Fibroblast of lung (primary cell): ENCODE data around the gene UTP25. TPM values are rescaled to one million over a fixed set of nuclear protein-coding genes. Genes with fewer than 3 reads are reported as not detected.

Experiments
- DNase-seq, 2 donors: peaks; one replicate each; pipeline versions ENCODE4 v3.0.0 to v3.0.0-alpha.2; 2010; ENCODE audit warnings: low read depth in 2 of 2
- H2AFZ ChIP-seq: 2 replicates; pipeline ENCODE4 v1.5.1; 2012; ENCODE audit warnings: low read length, control low read depth, inconsistent platforms
- H3K27ac ChIP-seq: 2 replicates; pipeline ENCODE4 v1.5.1; 2011; ENCODE audit warnings: low read length, control low read depth; ENCODE audit not compliant: insufficient read depth
- H3K27me3 ChIP-seq: 2 replicates; pipeline ENCODE4 v1.5.1; 2011; ENCODE audit warnings: mild to moderate bottlenecking, low read length; ENCODE audit not compliant: control insufficient read depth, insufficient read depth
- H3K36me3 ChIP-seq: 2 replicates; pipeline ENCODE4 v1.5.1; 2011; ENCODE audit warnings: low read length; ENCODE audit not compliant: control insufficient read depth, insufficient read depth
- H3K4me1 ChIP-seq: 2 replicates; pipeline ENCODE4 v1.5.1; 2011; ENCODE audit warnings: low read length; ENCODE audit not compliant: control insufficient read depth, insufficient read depth; ENCODE audit errors: extremely low read depth
- H3K4me2 ChIP-seq: 2 replicates; pipeline ENCODE4 v1.5.1; 2011; ENCODE audit warnings: low read length, control low read depth; ENCODE audit not compliant: insufficient read depth; ENCODE audit errors: extremely low read depth
- H3K4me3 ChIP-seq, 4 experiments: fragments of 200-600 bp in 1 of 4; sonication (generic) in 1 of 4; replicated peaks in 1 of 4; 2 replicates each; pipeline ENCODE4 v1.5.1; 2011 to 2016; ENCODE audit warnings: low read length in 4 of 4, low read depth in 3 of 4, mild to moderate bottlenecking in 3 of 4, control low read depth in 2 of 4, inconsistent platforms in 1 of 4, mixed read lengths in 1 of 4; ENCODE audit not compliant: insufficient read depth in 1 of 4; ENCODE audit errors: control extremely low read depth in 1 of 4
- H3K79me2 ChIP-seq: 2 replicates; pipeline ENCODE4 v1.5.1; 2012; ENCODE audit warnings: mild to moderate bottlenecking, low read length, inconsistent platforms; ENCODE audit not compliant: control insufficient read depth, insufficient read depth
- H3K9ac ChIP-seq: 2 replicates; pipeline ENCODE4 v1.5.1; 2011; ENCODE audit warnings: mild to moderate bottlenecking, low read length, control low read depth; ENCODE audit not compliant: insufficient read depth
- H3K9me3 ChIP-seq: 2 replicates; pipeline ENCODE4 v1.5.1; 2012; ENCODE audit warnings: low read depth, low read length; ENCODE audit not compliant: control insufficient read depth, insufficient read depth
- H4K20me1 ChIP-seq: 2 replicates; pipeline ENCODE4 v1.5.1; 2011; ENCODE audit warnings: low read length; ENCODE audit not compliant: control insufficient read depth, insufficient read depth; ENCODE audit errors: extremely low read depth
- EZH2 ChIP-seq: IDR thresholded peaks from 2 replicates; pipeline ENCODE4 v1.5.1; 2012; ENCODE audit warnings: low read length, control low read depth, mild to moderate bottlenecking; ENCODE audit errors: missing control alignments
- polyA plus RNA-seq, 2 donors: library from polyadenylated mRNA; depleted of rRNA in 1 of 2; stranded (reverse) in 1 of 2; unstranded in 1 of 2; fragments of >200 nt; gene quantifications; 2 replicates each; pipeline ENCODE4 v1.2.1, GENCODE V29; 2011 to 2012; ENCODE audit warnings: missing spikeins in 1 of 2
- total RNA-seq: library from RNA; depleted of rRNA; stranded (reverse); fragments of >200 nt; gene quantifications from 2 replicates; pipeline ENCODE4 v1.2.1, GENCODE V29; 2014
- TF ChIP-seq, protein P1 (sequence below), 2 donors: IDR thresholded peaks in 1 of 2; conservative IDR thresholded peaks in 1 of 2; 1 replicate in 1 of 2; 2 replicates in 1 of 2; pipeline ENCODE4 v1.5.1; 2011 to 2012; ENCODE audit warnings: low read length in 2 of 2, control low read depth in 1 of 2, inconsistent platforms in 1 of 2, low read depth in 1 of 2, mild to moderate bottlenecking in 1 of 2

The UTP25 gene
- total and polyA plus RNA-seq, 2 donors (not counting 1 experiment from before 2014, with no cell fraction given): 10.4 to 12.3 TPM

DNA sequence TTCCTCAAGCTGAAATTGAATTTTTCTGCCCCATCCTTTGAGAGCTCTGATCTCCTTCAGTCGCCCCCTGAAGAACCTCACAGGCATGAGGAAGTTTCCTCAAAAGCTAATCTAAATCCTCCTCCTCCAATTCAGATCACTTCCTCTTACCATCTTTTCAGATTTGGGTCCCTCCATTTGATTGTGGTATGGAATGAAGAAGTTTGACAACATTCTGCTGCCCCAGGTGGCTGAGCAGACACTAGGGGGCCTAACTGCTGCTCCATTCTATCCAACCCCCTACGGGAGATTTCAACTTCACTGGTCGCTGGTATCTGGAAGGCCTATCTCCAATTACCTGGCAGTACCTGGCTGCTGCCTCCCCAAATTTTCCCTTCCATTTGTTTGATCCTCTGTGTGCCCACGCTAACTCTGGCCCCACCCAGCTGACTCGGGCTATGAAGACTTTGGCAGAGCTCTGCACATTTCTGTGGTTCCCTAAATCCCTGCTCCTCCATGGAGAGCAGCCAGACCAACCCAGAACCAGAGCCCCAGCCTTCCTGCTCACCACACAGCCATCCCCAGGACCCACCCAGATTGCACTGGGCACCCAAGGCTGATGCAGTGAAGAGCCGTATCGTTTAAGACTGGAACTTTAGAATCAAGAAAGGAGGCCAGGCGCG is 29.7 kb upstream of the UTP25 start:
- no peak for TF ChIP-seq EZH2
- TF ChIP-seq, protein P1, sequence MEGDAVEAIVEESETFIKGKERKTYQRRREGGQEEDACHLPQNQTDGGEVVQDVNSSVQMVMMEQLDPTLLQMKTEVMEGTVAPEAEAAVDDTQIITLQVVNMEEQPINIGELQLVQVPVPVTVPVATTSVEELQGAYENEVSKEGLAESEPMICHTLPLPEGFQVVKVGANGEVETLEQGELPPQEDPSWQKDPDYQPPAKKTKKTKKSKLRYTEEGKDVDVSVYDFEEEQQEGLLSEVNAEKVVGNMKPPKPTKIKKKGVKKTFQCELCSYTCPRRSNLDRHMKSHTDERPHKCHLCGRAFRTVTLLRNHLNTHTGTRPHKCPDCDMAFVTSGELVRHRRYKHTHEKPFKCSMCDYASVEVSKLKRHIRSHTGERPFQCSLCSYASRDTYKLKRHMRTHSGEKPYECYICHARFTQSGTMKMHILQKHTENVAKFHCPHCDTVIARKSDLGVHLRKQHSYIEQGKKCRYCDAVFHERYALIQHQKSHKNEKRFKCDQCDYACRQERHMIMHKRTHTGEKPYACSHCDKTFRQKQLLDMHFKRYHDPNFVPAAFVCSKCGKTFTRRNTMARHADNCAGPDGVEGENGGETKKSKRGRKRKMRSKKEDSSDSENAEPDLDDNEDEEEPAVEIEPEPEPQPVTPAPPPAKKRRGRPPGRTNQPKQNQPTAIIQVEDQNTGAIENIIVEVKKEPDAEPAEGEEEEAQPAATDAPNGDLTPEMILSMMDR (conservative IDR thresholded peaks at IDR 0.05 in 1 of 2, IDR thresholded peaks at IDR 0.05 in 1 of 2; ENCODE audit: low read depth in 1 of 2, low read length in 2 of 2): no peak
- H3K27me3 ChIP-seq: peaks cover 14% of the 10 kb centered on the region
- peak in 1 of 2 donors; percentile 68 for DNase-seq
- H3K4me1 ChIP-seq: no peaks in the 10 kb centered on the region
- no peak overlapping the region for H3K4me2 ChIP-seq
- no peak overlapping the region for H2AFZ ChIP-seq
- H3K4me3 ChIP-seq: no peak overlapping the region
- no peaks in the 10 kb centered on the region for H3K9me3 ChIP-seq
- H4K20me1 ChIP-seq: no peaks in the 10 kb centered on the region
- no peak overlapping the region for H3K27ac ChIP-seq
- no peaks in the 10 kb centered on the region for H3K79me2 ChIP-seq
- H3K9ac ChIP-seq: no peak overlapping the region
- H3K36me3 ChIP-seq: no peaks in the 10 kb centered on the region

DNA sequence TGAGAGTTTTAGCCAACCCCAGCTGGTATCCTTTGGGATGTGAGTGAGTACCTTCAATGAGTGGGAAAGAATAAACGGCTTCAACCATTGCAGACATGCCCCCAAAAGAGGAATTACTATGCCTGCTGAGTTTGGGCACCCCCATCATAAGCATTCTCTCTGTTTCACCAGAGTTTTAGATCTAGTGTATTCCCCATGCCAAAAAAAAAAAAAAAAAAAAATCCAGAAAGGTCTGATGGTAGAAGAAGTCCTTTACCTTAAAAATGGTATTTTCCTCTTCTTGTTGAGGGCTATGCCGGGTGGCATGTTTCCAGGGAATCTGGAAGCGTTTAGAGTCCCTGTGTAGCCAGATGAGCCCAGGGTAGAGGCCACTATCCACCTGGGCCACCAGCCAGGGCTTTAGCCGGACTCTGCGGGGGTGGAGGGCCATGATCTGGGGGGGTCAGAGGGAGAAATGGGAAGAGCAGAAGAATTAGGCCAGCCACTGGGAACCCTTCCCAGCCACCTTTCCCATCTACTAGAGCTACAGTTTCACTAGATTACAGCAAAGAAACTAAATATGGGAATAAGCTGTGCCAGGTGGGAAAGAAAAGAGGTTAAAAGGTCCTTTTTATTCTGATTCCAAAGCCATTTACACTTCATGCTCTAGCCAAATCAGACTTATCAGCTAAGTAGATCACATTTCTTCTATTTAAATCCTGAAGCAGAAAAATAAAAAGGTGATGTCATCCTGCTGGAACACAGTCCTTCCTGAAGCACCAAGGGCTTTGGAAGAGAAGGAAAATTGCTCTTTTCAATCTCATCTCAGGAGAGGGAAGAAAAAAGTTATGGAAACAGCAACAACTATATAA is 26.6 kb upstream of the UTP25 start:
- peaks cover 4% of the 10 kb centered on the region for H3K27me3 ChIP-seq
- TF ChIP-seq, protein P1 (conservative IDR thresholded peaks at IDR 0.05 in 1 of 2, IDR thresholded peaks at IDR 0.05 in 1 of 2; ENCODE audit: low read depth in 1 of 2, low read length in 2 of 2): no peak
- TF ChIP-seq EZH2: no peak
- H3K36me3 ChIP-seq: no peaks in the 10 kb centered on the region
- H3K4me3 ChIP-seq: no peak overlapping the region
- H3K4me1 ChIP-seq: peaks cover under 1% of the 10 kb centered on the region
- H3K4me2 ChIP-seq: no peak overlapping the region
- peak in 1 of 2 donors; percentile 66 for DNase-seq
- no peaks in the 10 kb centered on the region for H3K9me3 ChIP-seq
- no peak overlapping the region for H3K9ac ChIP-seq
- H2AFZ ChIP-seq: no peak overlapping the region
- no peaks in the 10 kb centered on the region for H3K79me2 ChIP-seq
- H3K27ac ChIP-seq: no peak overlapping the region
- no peaks in the 10 kb centered on the region for H4K20me1 ChIP-seq

DNA sequence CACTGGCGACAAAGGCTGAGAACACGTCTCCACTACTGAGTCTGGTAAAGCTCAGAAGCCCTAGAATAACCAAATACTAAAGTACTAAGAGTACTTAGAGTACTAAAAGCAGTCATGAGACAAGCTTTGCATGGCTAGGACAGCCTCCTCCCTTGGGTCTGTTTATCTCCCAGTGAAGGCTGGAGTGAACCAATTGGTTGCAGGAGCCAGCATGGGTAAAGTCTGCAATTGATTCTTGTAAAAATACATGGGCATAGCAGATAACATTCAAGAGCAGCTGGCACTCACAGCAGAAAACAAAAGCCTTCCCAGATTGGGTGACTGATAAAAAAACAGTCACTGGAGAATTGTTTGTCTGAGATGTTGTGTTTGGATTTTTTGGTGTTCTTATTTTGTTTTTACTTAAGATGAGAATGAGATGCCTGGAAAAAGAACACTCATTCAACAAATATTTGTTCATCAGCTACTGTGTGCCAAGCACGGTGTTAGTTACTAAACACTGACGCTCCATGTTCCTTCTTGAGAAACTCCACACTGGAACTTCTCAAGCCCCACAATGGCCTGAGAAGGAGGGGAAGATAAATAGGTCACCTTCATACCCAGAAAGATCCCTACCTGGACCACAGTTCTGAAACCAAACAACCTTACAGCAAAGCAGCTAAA is 25.5 kb upstream of the UTP25 start:
- Histone ChIP-seq H2AFZ (no peak overlapping the region), H3K9me3 (no peaks in the 10 kb centered on the region), H3K27me3 (peaks cover 4% of the 10 kb centered on the region), H3K4me1 (peaks cover 3% of the 10 kb centered on the region), H4K20me1 (no peaks in the 10 kb centered on the region), H3K9ac (no peak overlapping the region), H3K4me3 (no peak overlapping the region), H3K79me2 (no peaks in the 10 kb centered on the region), H3K4me2 (no peak overlapping the region), H3K36me3 (no peaks in the 10 kb centered on the region), H3K27ac (no peak overlapping the region)
- DNase-seq: no peak
- no peak for TF ChIP-seq EZH2
